Measurements from ENCODE around the gene NOL4L.

DNA sequence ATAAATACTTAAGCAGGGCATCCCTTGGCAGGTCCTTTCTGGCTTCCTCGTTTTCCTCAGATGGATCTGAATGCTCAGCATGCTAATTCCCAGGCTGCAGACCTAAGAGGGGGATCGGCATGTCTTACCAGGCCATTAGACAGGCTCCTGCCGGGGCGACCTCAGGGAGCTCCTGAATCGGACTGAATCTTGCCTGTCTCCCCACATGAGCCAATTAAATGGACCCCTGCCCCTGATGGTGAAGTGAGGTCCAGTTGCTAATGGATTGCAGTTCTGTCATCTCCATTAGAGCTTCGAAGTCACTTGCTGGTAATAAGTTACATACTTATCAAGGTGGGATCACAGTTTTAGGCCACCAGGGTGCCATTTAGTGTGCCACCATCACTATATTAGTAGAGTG lies 51.4 kb downstream of the NOL4L start:
- TF ChIP-seq EZH2 (IDR thresholded peaks at IDR 0.05) = no peak
- no peak for TF ChIP-seq POLR2AphosphoS5 (IDR thresholded peaks at IDR 0.05; ENCODE audit: borderline replicate concordance, low read depth, low read length)
- TF ChIP-seq FOXP2 (optimal IDR thresholded peaks at IDR 0.05; ENCODE audit: control extremely low read depth, extremely low read length, insufficient read depth) = no peak
